Kidney epithelial cell (primary cell): ENCODE results near the gene FBXO39. TPM values are rescaled to one million over a fixed set of nuclear protein-coding genes. Genes with fewer than 3 reads are reported as not detected.
"Not testable (repeated sequence)": the region's sequence is repeated elsewhere in the genome, so short reads cannot be mapped to it uniquely, and the experiment has no call there.

Source experiments
- DNase-seq: peaks from one replicate; pipeline ENCODE4 v3.0.0-alpha.2; 2010; ENCODE audit warnings: low read depth
- H3K27me3 ChIP-seq: 2 replicates; pipeline ENCODE4 v1.6.0; 2011; ENCODE audit warnings: low read length; ENCODE audit not compliant: control insufficient read depth, insufficient read depth
- H3K36me3 ChIP-seq: 2 replicates; pipeline ENCODE4 v1.5.1; 2011; ENCODE audit warnings: low read length; ENCODE audit not compliant: control insufficient read depth, insufficient read depth
- H3K4me3 ChIP-seq: 2 replicates; pipeline ENCODE4 v1.5.1; 2011; ENCODE audit warnings: low read depth, mild to moderate bottlenecking, control low read depth, low read length
- CTCF ChIP-seq: IDR thresholded peaks from 2 replicates; pipeline ENCODE4 v1.5.1; 2011; ENCODE audit warnings: mild to moderate bottlenecking, moderate library complexity, low read length, control low read depth, inconsistent platforms; ENCODE audit not compliant: insufficient read depth, poor library complexity, severe bottlenecking
- total RNA-seq: library from RNA; depleted of rRNA; stranded (reverse); fragments of >200 nt; gene quantifications from 2 replicates; pipeline ENCODE4 v1.2.3, GENCODE V29; 2015

The FBXO39 gene
- total RNA-seq = 0.14 TPM in 1 of 2 replicates, not detected in the other

DNA sequence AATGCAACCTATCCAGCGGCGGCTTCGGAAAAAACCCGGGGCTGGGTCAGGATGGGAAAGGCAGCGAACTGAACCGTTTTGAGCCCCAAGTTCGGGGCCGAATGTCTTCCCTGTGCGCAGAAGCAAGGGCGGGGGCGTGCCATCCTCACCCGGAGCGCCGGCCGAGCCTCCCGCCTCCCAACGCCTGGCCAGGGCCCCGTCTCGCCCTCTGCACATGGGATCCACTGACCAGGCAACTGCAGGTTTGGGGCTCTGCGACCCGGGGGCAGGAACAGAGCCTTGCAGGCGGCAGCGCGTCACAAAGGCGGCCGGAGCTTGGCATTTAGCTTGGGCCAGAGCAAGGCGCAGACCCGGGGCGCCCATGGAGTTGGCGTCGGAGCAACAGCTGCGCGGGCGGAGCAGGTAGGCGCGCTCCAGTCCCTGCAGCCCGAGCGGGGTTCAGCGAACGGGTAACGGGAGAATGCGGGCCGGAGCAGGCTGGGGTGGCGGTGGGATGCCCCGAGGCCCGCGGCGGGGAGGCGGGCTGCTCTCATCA is at the start of gene FBXO39:
Gene FBXO39, plus strand, starts transcription at position 345 of the 535 bp plus-strand sequence. CDS start 3,654 bp downstream, outside the sequence.
- no peak for DNase-seq
- no peak for TF ChIP-seq CTCF
- Histone ChIP-seq H3K27me3 (peaks cover 19% of the 10 kb centered on the region), H3K4me3 (no peak within 1 kb of the TSS), H3K36me3 (no peaks in the 10 kb centered on the region)

DNA sequence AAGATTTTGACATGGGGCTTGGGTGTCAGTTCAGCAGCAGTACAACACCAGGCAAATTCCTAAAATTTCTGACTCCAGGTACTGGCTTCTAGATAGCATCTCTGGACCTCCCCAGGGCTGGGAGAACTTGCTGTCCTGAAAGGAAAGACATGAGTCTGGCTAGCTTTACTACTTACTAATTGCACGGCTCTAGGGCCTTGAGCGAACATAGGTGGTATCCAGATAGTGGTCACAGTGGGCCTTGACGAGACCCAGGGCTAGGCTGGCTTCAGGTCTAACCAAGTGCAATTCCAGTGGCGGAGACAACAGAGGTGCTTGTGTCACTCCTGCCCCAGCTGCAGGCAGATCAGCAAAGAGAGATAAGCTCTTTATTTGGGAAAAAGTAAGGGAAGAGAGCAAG is 46.5 kb upstream of the FBXO39 start:
- H3K36me3 ChIP-seq = no peaks in the 10 kb centered on the region
- no peaks in the 10 kb centered on the region for H3K27me3 ChIP-seq
- DNase-seq = no peak
- no peak overlapping the region for H3K4me3 ChIP-seq
- TF ChIP-seq CTCF = no peak

GRCh38 chr17:6746665-6747064 is 29.4 kb upstream of the FBXO39 start:
- DNase-seq = not testable (repeated sequence)

DNA sequence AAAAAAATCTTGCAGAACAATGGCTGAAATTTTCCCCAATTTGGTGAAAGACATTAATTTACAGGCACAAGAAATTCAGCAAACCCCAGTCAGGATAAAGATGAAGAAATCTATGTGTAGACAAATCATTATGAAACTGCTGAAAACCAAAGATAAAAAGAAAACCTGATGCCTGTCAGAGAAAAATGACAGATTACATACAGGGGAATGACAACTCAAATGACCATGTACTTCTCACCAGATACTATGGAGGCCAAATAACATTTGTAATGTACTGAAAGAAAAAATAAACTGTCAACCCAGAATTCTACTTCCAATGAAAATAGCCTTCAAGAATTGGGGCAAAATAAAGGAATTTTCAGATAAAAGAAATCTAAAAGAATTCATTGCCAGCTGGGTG is 27.4 kb upstream of the FBXO39 start:
- Histone ChIP-seq H3K27me3 (no peaks in the 10 kb centered on the region), H3K4me3 (no peak overlapping the region), H3K36me3 (no peaks in the 10 kb centered on the region)
- no peak for DNase-seq
- no peak for TF ChIP-seq CTCF

More at GRCh38 chr17:6746665-6747064, 29.4 kb upstream of the FBXO39 start:
- H3K27me3 ChIP-seq, H3K4me3 ChIP-seq, H3K36me3 ChIP-seq: not testable (repeated sequence)

GRCh38 chr17:6749519-6749918 is 26.5 kb upstream of the FBXO39 start:
- no peak for DNase-seq
- Histone ChIP-seq H3K27me3 (no peaks in the 10 kb centered on the region), H3K36me3 (no peaks in the 10 kb centered on the region), H3K4me3 (no peak overlapping the region)
- no peak for TF ChIP-seq CTCF

- DNase-seq = peak; percentile 91
- Histone ChIP-seq H3K27me3 (no peaks in the 10 kb centered on the region), H3K4me3 (no peak overlapping the region), H3K36me3 (no peaks in the 10 kb centered on the region)
- TF ChIP-seq CTCF = no peak
Observed at GRCh38 chr17:6752068-6752909, 23.7 kb upstream of the FBXO39 start.
